Breast epithelium (tissue), 3 donors: ENCODE measurements around the gene AADACL4.

Source experiments
- POLR2A ChIP-seq: fragments of 450-650 bp; IDR thresholded peaks from one replicate; pipeline ENCODE4 v1.6.1; 2016; ENCODE audit warnings: antibody characterized with exemption, mild to moderate bottlenecking, moderate library complexity
- POLR2AphosphoS5 ChIP-seq, 3 donors: sonication (generic); formaldehyde crosslinking; IDR thresholded peaks; one replicate each; pipeline ENCODE4 v1.6.1; 2017; ENCODE audit warnings: antibody characterized with exemption in 3 of 3
- TF ChIP-seq, protein P1 (sequence below), 3 donors: fragments of 450-650 bp; IDR thresholded peaks; one replicate each; pipeline ENCODE4 v1.5.1; 2016 to 2017; ENCODE audit warnings: antibody characterized with exemption in 3 of 3, mild to moderate bottlenecking in 3 of 3, moderate library complexity in 3 of 3

DNA sequence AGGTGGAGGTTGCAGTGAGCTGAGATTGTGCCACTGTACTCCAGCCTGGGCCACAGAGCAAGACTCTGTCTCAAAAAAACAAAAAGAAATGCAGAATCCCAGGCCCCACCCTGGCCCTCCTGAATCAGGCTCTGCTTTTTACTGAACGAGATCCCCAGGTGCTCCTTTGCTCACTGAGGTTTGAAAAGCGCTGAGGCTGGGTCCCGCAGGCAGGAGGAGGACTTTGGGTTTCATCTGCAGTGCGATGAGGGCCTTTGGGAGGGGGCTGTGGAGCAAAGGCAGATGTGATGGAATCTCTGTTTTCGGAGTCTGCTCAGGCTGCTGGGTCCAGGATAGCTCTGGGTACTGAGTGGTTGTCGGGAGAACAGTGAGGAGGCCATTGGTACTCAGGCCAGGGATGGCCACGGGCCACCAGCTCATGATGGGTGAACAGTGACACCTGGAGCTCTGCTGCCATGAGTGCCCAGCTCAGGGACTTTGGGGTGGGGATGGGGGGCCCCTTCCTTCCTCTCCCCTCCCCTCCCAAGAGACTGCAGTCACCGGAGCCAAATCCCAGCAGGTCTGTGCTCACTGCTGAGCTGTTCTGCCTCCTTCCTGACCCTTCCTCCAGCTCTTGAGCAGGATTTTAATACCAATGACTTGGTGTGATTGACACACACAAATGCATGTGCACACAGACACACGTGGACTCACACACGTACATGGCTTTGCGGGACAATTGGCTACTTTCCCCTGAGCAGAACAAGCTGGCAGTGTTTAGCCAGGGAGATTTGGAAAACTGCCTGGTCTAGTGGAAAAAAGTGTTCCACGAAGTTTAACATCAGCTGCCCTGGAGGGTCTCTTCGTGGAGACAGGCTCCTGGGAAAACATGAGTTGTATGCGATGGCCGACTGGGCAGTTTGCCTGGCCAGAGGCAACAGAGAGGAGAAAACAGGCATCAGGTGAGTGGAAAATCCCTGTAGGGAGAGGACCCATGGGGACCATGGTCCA is 22.2 kb upstream of the AADACL4 start:
- TF ChIP-seq, protein P1, sequence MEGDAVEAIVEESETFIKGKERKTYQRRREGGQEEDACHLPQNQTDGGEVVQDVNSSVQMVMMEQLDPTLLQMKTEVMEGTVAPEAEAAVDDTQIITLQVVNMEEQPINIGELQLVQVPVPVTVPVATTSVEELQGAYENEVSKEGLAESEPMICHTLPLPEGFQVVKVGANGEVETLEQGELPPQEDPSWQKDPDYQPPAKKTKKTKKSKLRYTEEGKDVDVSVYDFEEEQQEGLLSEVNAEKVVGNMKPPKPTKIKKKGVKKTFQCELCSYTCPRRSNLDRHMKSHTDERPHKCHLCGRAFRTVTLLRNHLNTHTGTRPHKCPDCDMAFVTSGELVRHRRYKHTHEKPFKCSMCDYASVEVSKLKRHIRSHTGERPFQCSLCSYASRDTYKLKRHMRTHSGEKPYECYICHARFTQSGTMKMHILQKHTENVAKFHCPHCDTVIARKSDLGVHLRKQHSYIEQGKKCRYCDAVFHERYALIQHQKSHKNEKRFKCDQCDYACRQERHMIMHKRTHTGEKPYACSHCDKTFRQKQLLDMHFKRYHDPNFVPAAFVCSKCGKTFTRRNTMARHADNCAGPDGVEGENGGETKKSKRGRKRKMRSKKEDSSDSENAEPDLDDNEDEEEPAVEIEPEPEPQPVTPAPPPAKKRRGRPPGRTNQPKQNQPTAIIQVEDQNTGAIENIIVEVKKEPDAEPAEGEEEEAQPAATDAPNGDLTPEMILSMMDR (IDR thresholded peaks at IDR 0.05) = no peak
- no peak for TF ChIP-seq POLR2AphosphoS5 (IDR thresholded peaks at IDR 0.05)
- no peak for TF ChIP-seq POLR2A
